GM19239 (cell line): ENCODE measurements around the gene SKOR2.

Experiments used
- DNase-seq: peaks from one replicate; pipeline ENCODE4 v3.0.0; 2011; ENCODE audit warnings: low spot score; ENCODE audit not compliant: insufficient read length
- FAIRE-seq: peaks from 2 replicates; lab custom pipeline; 2011; peaks lifted over from hg19 to GRCh38; lab: Jason Lieb, UNC

The SKOR2 gene

GRCh38 chr18:47260924-47261701 lies 9.7 kb upstream of the SKOR2 start:
- no peak for FAIRE-seq
- no peak for DNase-seq

GRCh38 chr18:47260120-47260923 lies 8.9 kb upstream of the SKOR2 start:
- FAIRE-seq, result no peak
- DNase-seq, result no peak

GRCh38 chr18:47254341-47254939 lies 3.0 kb upstream of the SKOR2 start:
- DNase-seq, result no peak

GRCh38 chr18:47253101-47253654 lies 1.7 kb upstream of the SKOR2 start:
- DNase-seq, result no peak

More at GRCh38 chr18:47254341-47254939, 3.0 kb upstream of the SKOR2 start:
- FAIRE-seq, result no peak

GRCh38 chr18:47250391-47251046 lies 941 bp downstream of the SKOR2 start:
- no peak for DNase-seq
- no peak for FAIRE-seq

More at GRCh38 chr18:47253101-47253654, 1.7 kb upstream of the SKOR2 start:
- no peak for FAIRE-seq

- DNase-seq (no peak), FAIRE-seq (no peak)
Observed at GRCh38 chr18:47249314-47249981, 2.0 kb downstream of the SKOR2 start.

GRCh38 chr18:47248604-47249313 lies 2.7 kb downstream of the SKOR2 start:
- no peak for FAIRE-seq
- DNase-seq, result no peak

GRCh38 chr18:47248115-47248603 lies 3.3 kb downstream of the SKOR2 start:
- no peak for DNase-seq
- no peak for FAIRE-seq

GRCh38 chr18:47247416-47248114 lies 3.9 kb downstream of the SKOR2 start:
- FAIRE-seq (no peak), DNase-seq (no peak)

- DNase-seq, result no peak
- FAIRE-seq, result no peak
Observed at GRCh38 chr18:47247036-47247415, 4.4 kb downstream of the SKOR2 start.

GRCh38 chr18:47246027-47246971 lies 5.2 kb downstream of the SKOR2 start:
- DNase-seq (no peak), FAIRE-seq (no peak)

GRCh38 chr18:47244086-47244485 lies 7.4 kb downstream of the SKOR2 start:
- no peak for FAIRE-seq
- no peak for DNase-seq

GRCh38 chr18:47235096-47235495 lies 16.4 kb downstream of the SKOR2 start:
- FAIRE-seq, result no peak
- DNase-seq, result no peak

GRCh38 chr18:47226660-47227059 lies 24.8 kb downstream of the SKOR2 start:
- no peak for FAIRE-seq
- no peak for DNase-seq

- no peak for DNase-seq
- FAIRE-seq, result no peak
Observed at GRCh38 chr18:47215554-47216138, 35.8 kb downstream of the SKOR2 start.

- FAIRE-seq, result no peak
- no peak for DNase-seq
Observed at GRCh38 chr18:47209171-47209570, 42.3 kb downstream of the SKOR2 start.
